Vagina (tissue), 2 donors: Measurements from ENCODE around the gene PASK. TPM values are rescaled to one million over a fixed set of nuclear protein-coding genes. Genes with fewer than 3 reads are reported as not detected.

Experiments
- DNase-seq, 2 donors: peaks; one replicate each; pipeline ENCODE4 v3.0.0-alpha.2; 2017; ENCODE audit errors: extremely low spot score in 2 of 2
- H3K27ac ChIP-seq: fragments of 200-600 bp; sonication (generic); one replicate; pipeline ENCODE4 v1.5.1; 2019
- H3K27me3 ChIP-seq: fragments of 200-600 bp; sonication (generic); one replicate; pipeline ENCODE4 v1.5.1; 2019
- H3K36me3 ChIP-seq, 2 donors: fragments of 200-600 bp; sonication (generic); one replicate each; pipeline ENCODE4 v1.5.1; 2017 to 2019
- H3K4me1 ChIP-seq: fragments of 200-600 bp; sonication (generic); one replicate; pipeline ENCODE4 v1.5.1; 2019
- H3K4me3 ChIP-seq, 2 donors: fragments of 200-600 bp; sonication (generic); 1 replicate in 1 of 2; 2 replicates in 1 of 2; pipeline ENCODE4 v1.5.1; 2016 to 2019
- H3K9me3 ChIP-seq: fragments of 200-600 bp; sonication (generic); one replicate; pipeline ENCODE4 v1.5.1; 2019
- CTCF ChIP-seq, 3 experiments: fragments of 450-650 bp in 2 of 3; fragments of 200-600 bp in 1 of 3; sonication (generic) in 1 of 3; IDR thresholded peaks; one replicate each; pipeline ENCODE4 v1.5.1; 2017 to 2019; ENCODE audit warnings: antibody characterized with exemption in 3 of 3, mild to moderate bottlenecking in 2 of 3, moderate library complexity in 2 of 3
- POLR2A ChIP-seq, 2 donors: fragments of 450-650 bp; IDR thresholded peaks; one replicate each; pipeline ENCODE4 v1.6.1; 2017; ENCODE audit warnings: antibody characterized with exemption in 2 of 2, mild to moderate bottlenecking in 2 of 2, moderate library complexity in 2 of 2
- POLR2AphosphoS5 ChIP-seq, 2 donors: sonication (generic); formaldehyde crosslinking; IDR thresholded peaks; one replicate each; pipeline ENCODE4 v1.9.0; 2017; ENCODE audit warnings: antibody characterized with exemption in 2 of 2, mild to moderate bottlenecking in 2 of 2, low read depth in 1 of 2; ENCODE audit not compliant: insufficient read depth in 1 of 2
- intact Hi-C: fragments of 100-400 bp; cut with DNase I; formaldehyde crosslinking; loops from one replicate; pipeline ENCODE4 v1.15.1; 2023
- total RNA-seq: library from RNA; depleted of rRNA; stranded (reverse); fragments of >200 nt; gene quantifications from one replicate; pipeline ENCODE4 v1.2.3, GENCODE V29; 2016

Gene PASK
- total RNA-seq, 1 donor from 2014 or later = 6.4 TPM

- Histone ChIP-seq H3K9me3 (no peaks in the 10 kb centered on the region), H3K4me3 (no peak overlapping the region), H3K27me3 (no peaks in the 10 kb centered on the region), H3K4me1 (no peaks in the 10 kb centered on the region), H3K27ac (no peak overlapping the region), H3K36me3 (no peaks in the 10 kb centered on the region)
- no peak for TF ChIP-seq POLR2AphosphoS5 (IDR thresholded peaks at IDR 0.05; ENCODE audit: insufficient read depth in 1 of 2, low read depth in 1 of 2)
- TF ChIP-seq CTCF (IDR thresholded peaks at IDR 0.05) = no peak
- TF ChIP-seq POLR2A (IDR thresholded peaks at IDR 0.05) = no peak
- no peak for DNase-seq
- intact Hi-C loops = no loop called here
Observed at GRCh38 chr2:241189093-241189855, 40.0 kb upstream of the PASK start.

GRCh38 chr2:241188361-241189092, 39.3 kb upstream of the PASK start, which contains the start of gene ANO7:
ANO7 (plus strand) TSS chr2:241188677; CDS start chr2:241190064, 1,387 bp downstream.
- Histone ChIP-seq H3K27ac (no peak within 1 kb of the TSS), H3K9me3 (no peaks in the 10 kb centered on the region), H3K36me3 (no peaks in the 10 kb centered on the region), H3K4me3 (no peak within 1 kb of the TSS), H3K4me1 (no peaks in the 10 kb centered on the region), H3K27me3 (no peaks in the 10 kb centered on the region)
- TF ChIP-seq POLR2A (IDR thresholded peaks at IDR 0.05) (no peak), CTCF (IDR thresholded peaks at IDR 0.05) (no peak)
- intact Hi-C loops = no loop called here
- DNase-seq = no peak

GRCh38 chr2:241187918-241188234, 38.6 kb upstream of the PASK start:
- intact Hi-C loops = no loop called here
- no peak for DNase-seq
- no peak for TF ChIP-seq POLR2A (IDR thresholded peaks at IDR 0.05)
- no peak for TF ChIP-seq CTCF (IDR thresholded peaks at IDR 0.05)
- no peak for TF ChIP-seq POLR2AphosphoS5 (IDR thresholded peaks at IDR 0.05; ENCODE audit: insufficient read depth in 1 of 2, low read depth in 1 of 2)
- H3K4me3 ChIP-seq = no peak overlapping the region
- H3K4me1 ChIP-seq = no peaks in the 10 kb centered on the region
- no peaks in the 10 kb centered on the region for H3K27me3 ChIP-seq
- no peak overlapping the region for H3K27ac ChIP-seq
- H3K36me3 ChIP-seq = peaks cover 0 to 5% of the 10 kb centered on the region in 2 donors
- H3K9me3 ChIP-seq = no peaks in the 10 kb centered on the region

- no peak for DNase-seq
- Histone ChIP-seq H3K36me3 (peaks cover 0 to 10% of the 10 kb centered on the region in 2 donors), H3K27ac (no peak overlapping the region), H3K4me3 (no peak overlapping the region), H3K4me1 (no peaks in the 10 kb centered on the region), H3K27me3 (no peaks in the 10 kb centered on the region), H3K9me3 (no peaks in the 10 kb centered on the region)
- intact Hi-C loops = no loop called here
- TF ChIP-seq POLR2A (IDR thresholded peaks at IDR 0.05) (no peak), CTCF (IDR thresholded peaks at IDR 0.05) (no peak), POLR2AphosphoS5 (IDR thresholded peaks at IDR 0.05; ENCODE audit: insufficient read depth in 1 of 2, low read depth in 1 of 2) (no peak)
Observed at GRCh38 chr2:241187101-241187917, 38.0 kb upstream of the PASK start.
